Bronchial epithelial cell (primary cell): ENCODE results near the gene TECRL. TPM values are rescaled to one million over a fixed set of nuclear protein-coding genes. Genes with fewer than 3 reads are reported as not detected.

Experiments used
- DNase-seq: peaks from one replicate; pipeline ENCODE4 v3.0.0-alpha.2; 2010; ENCODE audit warnings: low read depth
- FAIRE-seq: peaks from 2 replicates; lab custom pipeline; 2011; peaks lifted over from hg19 to GRCh38; lab: Jason Lieb, UNC
- H3K27me3 ChIP-seq: 2 replicates; pipeline ENCODE4 v1.5.1; 2011; ENCODE audit warnings: low read length; ENCODE audit not compliant: control insufficient read depth, insufficient read depth
- H3K36me3 ChIP-seq: 2 replicates; pipeline ENCODE4 v1.5.1; 2011; ENCODE audit warnings: low read length; ENCODE audit not compliant: control insufficient read depth, insufficient read depth
- H3K4me3 ChIP-seq: 2 replicates; pipeline ENCODE4 v1.5.1; 2011; ENCODE audit warnings: mild to moderate bottlenecking, low read depth, low read length, control low read depth
- CTCF ChIP-seq: IDR thresholded peaks from 2 replicates; pipeline ENCODE4 v1.5.1; 2011; ENCODE audit warnings: mild to moderate bottlenecking, moderate library complexity, low read length, control low read depth, inconsistent platforms; ENCODE audit not compliant: insufficient read depth, severe bottlenecking
- total RNA-seq: library from RNA; depleted of rRNA; stranded (reverse); fragments of >200 nt; gene quantifications from 2 replicates; pipeline ENCODE4 v1.2.1, GENCODE V29; 2014

Gene TECRL
- total RNA-seq, 1 donor from 2014 or later = not detected

- FAIRE-seq (no peak), DNase-seq (no peak)
- no peaks in the 10 kb centered on the region for H3K36me3 ChIP-seq
- TF ChIP-seq CTCF = no peak
- H3K27me3 ChIP-seq = no peaks in the 10 kb centered on the region
- no peak overlapping the region for H3K4me3 ChIP-seq
These were observed 142.6 kb downstream of the TECRL start for GRCh38 chr4:64266669-64267068.

GRCh38 chr4:64266263-64266662 is 143.0 kb downstream of the TECRL start:
- Histone ChIP-seq H3K27me3 (no peaks in the 10 kb centered on the region), H3K36me3 (no peaks in the 10 kb centered on the region), H3K4me3 (no peak overlapping the region)
- FAIRE-seq (no peak), DNase-seq (no peak)
- TF ChIP-seq CTCF = no peak

GRCh38 chr4:64251781-64252180 is 157.5 kb downstream of the TECRL start:
- H3K36me3 ChIP-seq = no peaks in the 10 kb centered on the region
- FAIRE-seq (no peak), DNase-seq (no peak)
- H3K4me3 ChIP-seq = no peak overlapping the region
- no peaks in the 10 kb centered on the region for H3K27me3 ChIP-seq
- TF ChIP-seq CTCF = no peak

- Histone ChIP-seq H3K4me3 (no peak overlapping the region), H3K27me3 (no peaks in the 10 kb centered on the region), H3K36me3 (no peaks in the 10 kb centered on the region)
- TF ChIP-seq CTCF = no peak
- no peak for FAIRE-seq
- no peak for DNase-seq
These were observed 158.8 kb downstream of the TECRL start for GRCh38 chr4:64250488-64250887.

- no peak overlapping the region for H3K4me3 ChIP-seq
- H3K36me3 ChIP-seq = no peaks in the 10 kb centered on the region
- FAIRE-seq = no peak
- TF ChIP-seq CTCF = no peak
- DNase-seq = no peak
- H3K27me3 ChIP-seq = no peaks in the 10 kb centered on the region
These were observed 159.2 kb downstream of the TECRL start for GRCh38 chr4:64250061-64250460.

- Histone ChIP-seq H3K4me3 (no peak overlapping the region), H3K27me3 (no peaks in the 10 kb centered on the region), H3K36me3 (no peaks in the 10 kb centered on the region)
- FAIRE-seq = no peak
- no peak for DNase-seq
- TF ChIP-seq CTCF = no peak
These were observed 161.1 kb downstream of the TECRL start for GRCh38 chr4:64248186-64248585.
